Adrenal gland (tissue), 5 donors: Measurements from ENCODE around the gene CAMTA2.

ENCODE experiments used
- POLR2A ChIP-seq, 2 donors: fragments of 450-650 bp; IDR thresholded peaks; one replicate each; pipeline ENCODE4 v1.6.1; 2017; ENCODE audit warnings: antibody characterized with exemption in 2 of 2, mild to moderate bottlenecking in 2 of 2, moderate library complexity in 1 of 2
- TF ChIP-seq, protein P1 (sequence below), 6 experiments: fragments of 450-650 bp in 4 of 6; fragments of 200-600 bp in 2 of 6; sonication (generic) in 1 of 6; IDR thresholded peaks; 1 replicate in 5 of 6; 2 replicates in 1 of 6; pipeline versions ENCODE4 v1.5.1 to v1.8.0; 2016 to 2021; ENCODE audit warnings: antibody characterized with exemption in 6 of 6, mild to moderate bottlenecking in 2 of 6, moderate library complexity in 1 of 6
- donor health status: DM: no; HTN: no; CAD: no.

DNA sequence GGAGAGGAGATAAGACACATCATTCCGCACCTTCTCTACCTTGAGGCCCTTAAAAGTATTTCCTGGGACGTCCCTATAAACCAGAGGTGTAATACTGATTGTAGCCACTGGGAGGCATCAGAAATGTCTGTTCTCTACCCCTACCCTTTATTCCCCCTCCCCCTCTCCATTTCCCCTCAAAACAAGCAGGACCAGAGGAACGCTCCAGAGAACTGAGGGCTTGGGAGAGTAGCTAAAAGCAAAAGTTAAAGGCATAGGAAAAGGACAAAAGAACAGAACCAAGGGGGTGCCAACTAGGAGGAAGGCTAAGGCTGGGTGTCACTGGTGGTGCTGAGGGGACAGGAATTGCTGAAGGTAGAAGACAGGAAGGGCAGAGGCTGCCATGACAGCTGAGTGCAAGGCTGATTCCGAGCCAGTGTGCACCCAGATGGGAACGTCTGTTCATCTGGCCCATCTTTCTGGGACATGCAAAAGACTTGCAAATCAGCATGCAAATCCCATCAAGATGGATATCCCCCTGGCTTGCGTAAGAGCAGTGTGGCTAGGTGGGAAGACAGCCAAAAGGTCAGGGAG, 6.7 kb downstream of the CAMTA2 start:
- TF ChIP-seq, protein P1, sequence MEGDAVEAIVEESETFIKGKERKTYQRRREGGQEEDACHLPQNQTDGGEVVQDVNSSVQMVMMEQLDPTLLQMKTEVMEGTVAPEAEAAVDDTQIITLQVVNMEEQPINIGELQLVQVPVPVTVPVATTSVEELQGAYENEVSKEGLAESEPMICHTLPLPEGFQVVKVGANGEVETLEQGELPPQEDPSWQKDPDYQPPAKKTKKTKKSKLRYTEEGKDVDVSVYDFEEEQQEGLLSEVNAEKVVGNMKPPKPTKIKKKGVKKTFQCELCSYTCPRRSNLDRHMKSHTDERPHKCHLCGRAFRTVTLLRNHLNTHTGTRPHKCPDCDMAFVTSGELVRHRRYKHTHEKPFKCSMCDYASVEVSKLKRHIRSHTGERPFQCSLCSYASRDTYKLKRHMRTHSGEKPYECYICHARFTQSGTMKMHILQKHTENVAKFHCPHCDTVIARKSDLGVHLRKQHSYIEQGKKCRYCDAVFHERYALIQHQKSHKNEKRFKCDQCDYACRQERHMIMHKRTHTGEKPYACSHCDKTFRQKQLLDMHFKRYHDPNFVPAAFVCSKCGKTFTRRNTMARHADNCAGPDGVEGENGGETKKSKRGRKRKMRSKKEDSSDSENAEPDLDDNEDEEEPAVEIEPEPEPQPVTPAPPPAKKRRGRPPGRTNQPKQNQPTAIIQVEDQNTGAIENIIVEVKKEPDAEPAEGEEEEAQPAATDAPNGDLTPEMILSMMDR (IDR thresholded peaks at IDR 0.05), result peak; percentile 61 to 84 (median 73)
- no peak for TF ChIP-seq POLR2A (IDR thresholded peaks at IDR 0.05)
